HEK293T (cell line): ENCODE results near the gene DRAM1.

Source experiments
- CTCF ChIA-PET: fragments of 350-600 bp; formaldehyde crosslinking; extraction: SDS; loops from one replicate; lab custom pipeline; 2021; ENCODE audit warnings: antibody characterized with exemption, inconsistent platforms; lab: Yijun Ruan, JAX
- POLR2A ChIA-PET: fragments of 350-600 bp; formaldehyde crosslinking; extraction: SDS; loops from one replicate; lab custom pipeline; 2020; ENCODE audit warnings: antibody characterized with exemption, inconsistent platforms; lab: Yijun Ruan, JAX
- DNase-seq: peaks from one replicate; pipeline ENCODE4 v3.0.0; 2012; ENCODE audit warnings: mixed read lengths; ENCODE audit errors: extremely low spot score
- ARNT ChIP-seq: fragments of 450-650 bp; IDR thresholded peaks from 2 replicates; pipeline ENCODE4 v1.6.1; 2017; ENCODE audit warnings: mild to moderate bottlenecking
- BHLHE40 ChIP-seq: fragments of 450-650 bp; IDR thresholded peaks from 2 replicates; pipeline ENCODE4 v1.6.1; 2016; ENCODE audit warnings: mild to moderate bottlenecking, moderate library complexity, borderline replicate concordance
- CTBP1 ChIP-seq: fragments of 450-650 bp; IDR thresholded peaks from 2 replicates; pipeline ENCODE4 v1.6.1; 2016; ENCODE audit warnings: borderline replicate concordance
- FOXA1 ChIP-seq: fragments of 450-650 bp; IDR thresholded peaks from 2 replicates; pipeline ENCODE4 v1.6.1; 2016; ENCODE audit warnings: mild to moderate bottlenecking
- FOXK2 ChIP-seq: fragments of 450-650 bp; IDR thresholded peaks from 2 replicates; pipeline ENCODE4 v1.6.1; 2016; ENCODE audit warnings: mild to moderate bottlenecking
- FOXM1 ChIP-seq: fragments of 450-650 bp; IDR thresholded peaks from 2 replicates; pipeline ENCODE4 v1.6.1; 2017; ENCODE audit warnings: mild to moderate bottlenecking, borderline replicate concordance
- HDGF ChIP-seq: fragments of 450-650 bp; IDR thresholded peaks from 2 replicates; pipeline ENCODE4 v1.6.1; 2017; ENCODE audit warnings: antibody characterized with exemption, borderline replicate concordance
- L3MBTL2 ChIP-seq: fragments of 450-650 bp; conservative IDR thresholded peaks from 2 replicates; pipeline ENCODE4 v1.6.1; 2016; ENCODE audit warnings: mild to moderate bottlenecking
- LEF1 ChIP-seq: fragments of 450-650 bp; IDR thresholded peaks from 2 replicates; pipeline ENCODE4 v1.6.1; 2017; ENCODE audit warnings: mild to moderate bottlenecking, borderline replicate concordance
- NFRKB ChIP-seq: fragments of 450-650 bp; IDR thresholded peaks from 2 replicates; pipeline ENCODE4 v1.6.1; 2016; ENCODE audit warnings: mild to moderate bottlenecking, moderate library complexity
- PKNOX1 ChIP-seq: fragments of 450-650 bp; IDR thresholded peaks from 2 replicates; pipeline ENCODE4 v1.6.1; 2016
- SP1 ChIP-seq: fragments of 450-650 bp; IDR thresholded peaks from 2 replicates; pipeline ENCODE4 v1.6.1; 2017
- SUZ12 ChIP-seq: fragments of 450-650 bp; IDR thresholded peaks from 2 replicates; pipeline ENCODE4 v1.6.1; 2016; ENCODE audit warnings: mild to moderate bottlenecking
- TARDBP ChIP-seq: fragments of 450-650 bp; IDR thresholded peaks from 2 replicates; pipeline ENCODE4 v1.6.1; 2016

DRAM1 gene

DNA sequence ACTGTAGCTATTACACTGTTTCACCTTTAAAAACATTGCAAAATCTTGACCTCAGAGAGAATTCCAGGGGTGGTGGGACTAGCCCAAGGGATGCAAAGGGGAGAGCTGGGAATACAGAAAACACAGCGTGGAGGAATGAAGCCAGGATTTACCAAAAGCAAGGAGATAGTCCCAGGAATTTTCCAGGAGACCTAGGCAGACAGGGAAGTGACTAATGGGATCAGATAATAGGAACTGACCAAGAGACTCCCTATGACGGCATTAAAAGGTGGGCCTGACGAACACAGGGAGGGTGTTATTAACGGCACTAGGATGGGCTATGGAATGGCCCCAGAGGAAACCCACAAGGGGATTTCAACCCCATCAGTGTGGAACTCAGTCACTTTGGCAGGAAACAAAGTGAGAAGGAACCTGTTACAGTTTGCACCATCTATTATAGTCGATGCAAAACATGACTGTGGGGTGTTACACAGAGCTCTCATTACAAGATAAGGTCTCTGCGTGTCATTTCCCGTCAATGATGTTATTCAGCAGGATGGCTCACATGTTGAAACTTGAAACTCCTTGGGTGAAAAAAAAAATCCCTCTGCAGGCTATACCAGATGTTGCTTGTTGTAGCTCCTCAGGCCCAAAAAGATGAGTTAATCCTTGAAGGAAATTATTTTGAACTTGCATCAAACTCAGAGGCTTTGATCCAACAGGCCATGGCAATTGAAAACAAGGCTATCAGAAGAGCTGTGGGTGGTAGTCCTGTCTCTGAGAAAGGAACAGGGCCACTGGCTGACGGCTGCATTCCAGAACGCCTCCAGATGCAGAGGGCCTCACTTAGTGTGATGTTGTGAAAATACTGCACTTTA, 58.7 kb downstream of the DRAM1 start:
- POLR2A ChIA-PET: no interaction called here
- CTCF ChIA-PET: interaction anchor here (1.1 kb wide), 1 partner anchor 880 kb away, joined by 3 read pairs; no protein-coding TSS in a partner anchor
- DNase-seq: no peak
- TF ChIP-seq SP1: no peak
- no peak for TF ChIP-seq BHLHE40
- no peak for TF ChIP-seq L3MBTL2
- TF ChIP-seq TARDBP: no peak
- no peak for TF ChIP-seq FOXA1
- no peak for TF ChIP-seq FOXK2
- TF ChIP-seq LEF1: no peak

- TF ChIP-seq FOXA1: no peak
- no peak for TF ChIP-seq FOXK2
- no peak for TF ChIP-seq ARNT
- no peak for TF ChIP-seq CTBP1
- DNase-seq: no peak
- POLR2A ChIA-PET: no interaction called here
- CTCF ChIA-PET: interaction anchor here (0.6 kb wide), 1 partner anchor 495 kb away, joined by 3 read pairs; no protein-coding TSS in a partner anchor
These were observed 61.9 kb downstream of the DRAM1 start for GRCh38 chr12:101939306-101939705.

DNA sequence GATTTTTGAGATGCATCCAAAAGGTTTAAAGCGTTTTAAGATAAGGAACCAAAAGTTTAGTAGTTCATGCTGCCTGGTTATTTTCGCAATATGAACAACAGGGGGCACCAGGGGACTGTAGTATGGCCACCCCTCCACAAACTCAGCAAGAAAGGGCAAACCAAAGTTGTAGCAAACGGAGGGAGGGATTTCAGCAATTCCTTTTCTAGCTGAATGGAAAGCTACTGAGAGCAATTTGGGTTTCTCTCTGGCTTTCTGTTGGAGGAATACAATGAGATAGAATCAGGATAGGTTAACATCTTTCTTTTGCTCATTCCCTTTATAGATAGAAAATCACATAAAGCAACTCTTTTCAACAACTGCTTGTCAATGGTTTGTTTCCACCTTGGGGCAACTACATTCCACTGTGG, 62.5 kb downstream of the DRAM1 start:
- DNase-seq: peak; percentile 67
- ChIA-PET POLR2A (no interaction called here), CTCF (interaction anchor here (0.6 to 0.7 kb wide), 2 partner anchors 496 to 545 kb away, joined by 3 read pairs; no protein-coding TSS in a partner anchor)
- TF ChIP-seq PKNOX1 (no peak), FOXK2 (no peak), FOXM1 (no peak), ARNT (no peak), FOXA1 (no peak)

DNA sequence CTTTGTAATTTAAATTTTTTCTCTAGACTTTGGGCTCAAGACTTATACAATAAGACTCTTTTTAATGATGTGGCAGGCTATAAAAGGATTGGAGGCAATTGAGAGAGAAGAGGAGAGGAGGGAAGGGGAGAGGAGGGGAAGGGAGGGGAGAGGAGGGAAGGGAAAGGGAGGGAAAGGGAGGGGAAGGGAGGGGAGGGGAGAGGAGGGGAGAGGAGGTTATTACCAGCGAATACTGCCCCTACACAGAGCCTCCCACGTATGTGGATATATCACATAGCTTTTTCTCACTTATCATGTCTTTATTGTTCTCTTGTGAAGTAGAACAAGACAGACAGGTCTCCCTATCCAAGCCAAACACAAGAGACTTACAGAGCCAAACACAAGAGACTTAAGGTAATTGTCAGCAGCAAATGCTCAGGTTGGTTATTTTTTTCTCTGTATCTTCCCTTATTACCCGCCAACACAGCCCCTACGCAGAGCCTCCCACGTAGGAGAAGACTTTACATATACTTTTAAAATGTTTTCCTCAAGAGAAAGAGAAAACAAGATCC, 63.1 kb downstream of the DRAM1 start:
- POLR2A ChIA-PET: no interaction called here
- no peak for DNase-seq
- TF ChIP-seq L3MBTL2 (no peak), SUZ12 (no peak), HDGF (no peak)
- CTCF ChIA-PET: interaction anchor here (0.7 kb wide), 1 partner anchor 544 kb away, joined by 3 read pairs; no protein-coding TSS in a partner anchor

DNA sequence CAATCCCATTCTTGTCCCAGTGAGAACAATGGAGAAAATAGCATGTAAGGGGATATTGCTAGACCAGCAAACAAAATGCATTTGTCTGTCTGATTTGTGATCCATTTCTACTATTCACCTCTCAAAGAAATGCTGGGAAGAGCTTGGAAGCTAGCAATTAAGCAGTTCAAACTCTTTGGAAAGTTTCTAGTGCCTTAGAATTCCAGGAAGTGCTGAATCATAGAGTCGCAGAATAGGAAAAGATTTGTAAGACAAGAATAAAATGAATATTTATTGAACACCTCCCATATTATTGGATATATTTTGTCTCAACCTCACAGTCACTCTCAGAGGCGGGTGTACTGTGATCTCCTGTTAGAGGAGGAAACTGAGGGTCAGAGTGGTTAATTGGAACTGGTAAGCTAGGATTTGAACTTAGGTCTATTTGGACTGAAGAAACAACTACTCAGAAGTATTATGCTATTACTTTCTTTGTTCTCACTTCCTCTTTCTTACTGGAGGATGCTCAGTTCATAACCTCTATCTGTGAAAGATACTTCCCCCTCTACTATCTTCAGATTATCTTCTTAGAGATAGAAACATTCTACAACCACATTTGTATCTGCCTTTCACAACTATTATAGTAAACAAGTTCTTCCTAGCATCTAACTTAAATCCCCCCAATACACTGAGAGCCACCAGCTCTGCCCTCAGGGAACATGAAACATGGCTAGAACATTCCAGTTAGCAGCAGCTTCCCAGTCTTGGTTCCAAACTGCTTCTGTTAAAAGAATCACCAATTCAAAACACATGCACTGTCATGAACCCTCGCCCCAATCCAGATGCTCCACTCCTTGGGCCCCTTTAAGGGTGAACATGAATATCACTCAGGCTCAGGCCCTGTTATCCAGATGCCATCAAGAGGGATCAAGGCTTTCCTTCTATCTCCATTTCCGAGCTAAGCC, 64.2 kb downstream of the DRAM1 start:
- DNase-seq: no peak
- TF ChIP-seq SUZ12 (no peak), FOXA1 (no peak), LEF1 (no peak), BHLHE40 (no peak), SP1 (no peak), NFRKB (no peak), ARNT (no peak)
- ChIA-PET POLR2A (no interaction called here), CTCF (interaction anchor here (0.6 to 0.8 kb wide), 2 partner anchors 13 to 869 kb away, joined by 3 to 4 read pairs; no protein-coding TSS in a partner anchor)

GRCh38 chr12:101942250-101942605, 64.8 kb downstream of the DRAM1 start:
- POLR2A ChIA-PET: no interaction called here
- DNase-seq: no peak
- TF ChIP-seq PKNOX1: no peak
- TF ChIP-seq CTBP1: no peak
- no peak for TF ChIP-seq SP1
- CTCF ChIA-PET: interaction anchor here (0.7 kb wide), 1 partner anchor 35 kb away, joined by 3 read pairs; no protein-coding TSS in a partner anchor

- TF ChIP-seq CTBP1: no peak
- no peak for TF ChIP-seq SP1
- no peak for TF ChIP-seq FOXM1
- TF ChIP-seq BHLHE40: no peak
- ChIA-PET POLR2A (interaction anchor here (0.7 kb wide), 1 partner anchor 175 kb away, joined by 4 read pairs; no protein-coding TSS in a partner anchor), CTCF (interaction anchor here (0.5 kb wide), 1 partner anchor 10 kb away, joined by 3 read pairs; no protein-coding TSS in a partner anchor)
- DNase-seq: no peak
These were observed 68.2 kb downstream of the DRAM1 start for GRCh38 chr12:101945369-101946232.
